Esophagus squamous epithelium (tissue), 5 donors: ENCODE measurements around the gene MT1A. TPM values are rescaled to one million over a fixed set of nuclear protein-coding genes. Genes with fewer than 3 reads are reported as not detected.

Source experiments
- DNase-seq: peaks from one replicate; lab custom pipeline; 2025; lab: John Stamatoyannopoulos, UW
- H3K27ac ChIP-seq, 4 donors: fragments of 200-600 bp; sonication (generic); one replicate each; pipeline ENCODE4 v1.5.1; 2016 to 2019; ENCODE audit warnings: mild to moderate bottlenecking in 1 of 4
- H3K27me3 ChIP-seq, 4 donors: fragments of 200-600 bp; sonication (generic); 1 replicate in 3 of 4; 2 replicates in 1 of 4; pipeline versions ENCODE4 v1.5.1 to v1.6.0; 2017 to 2021; ENCODE audit warnings: antibody characterized with exemption in 1 of 4
- H3K36me3 ChIP-seq, 3 donors: fragments of 200-600 bp; sonication (generic); one replicate each; pipeline ENCODE4 v1.5.1; 2016 to 2019
- H3K4me1 ChIP-seq, 3 donors: fragments of 200-600 bp; sonication (generic); one replicate each; pipeline ENCODE4 v1.5.1; 2017 to 2019
- H3K4me3 ChIP-seq, 4 donors: fragments of 200-600 bp; sonication (generic); 1 replicate in 3 of 4; 2 replicates in 1 of 4; pipeline ENCODE4 v1.5.1; 2016 to 2019; ENCODE audit warnings: mild to moderate bottlenecking in 2 of 4, moderate library complexity in 1 of 4
- H3K9me3 ChIP-seq, 3 donors: fragments of 200-600 bp; sonication (generic); one replicate each; pipeline ENCODE4 v1.5.1; 2016 to 2019
- CTCF ChIP-seq, 6 experiments: fragments of 450-650 bp in 4 of 6; fragments of 200-600 bp in 2 of 6; sonication (generic) in 2 of 6; IDR thresholded peaks; one replicate each; pipeline ENCODE4 v1.5.1; 2016 to 2019; ENCODE audit warnings: antibody characterized with exemption in 6 of 6, mild to moderate bottlenecking in 4 of 6, moderate library complexity in 4 of 6
- POLR2A ChIP-seq, 4 donors: fragments of 450-650 bp; IDR thresholded peaks; one replicate each; pipeline ENCODE4 v1.6.1; 2017; ENCODE audit warnings: antibody characterized with exemption in 4 of 4, mild to moderate bottlenecking in 4 of 4, moderate library complexity in 3 of 4
- whole genome bisulfite sequencing, 2 donors: methylation state at CpG; one replicate each; pipeline ENCODE4 v1.1.5; 2018; 5-methylcytosine and 5-hydroxymethylcytosine counted together
- intact Hi-C: fragments of 100-400 bp; cut with DNase I; formaldehyde crosslinking; loops from one replicate; pipeline ENCODE4 v1.15.0; 2022
- total RNA-seq, 4 donors: library from RNA; depleted of rRNA; stranded (reverse); fragments of >200 nt; gene quantifications; one replicate each; pipeline ENCODE4 v1.1.0, GENCODE V29; 2016
- donor health status: DM: yes; HTN: yes; CAD: no.

Gene MT1A
- total RNA-seq, 4 donors from 2014 or later: 3.3 to 34.2 (median 5.3) TPM; not detected in 1

GRCh38 chr16:56610017-56610608 lies 28.4 kb upstream of the MT1A start:
- Histone ChIP-seq H3K27me3 (no peaks in the 10 kb centered on the region), H3K4me1 (peaks cover 39 to 69% (median 49%) of the 10 kb centered on the region in 3 donors), H3K36me3 (no peaks in the 10 kb centered on the region), H3K9me3 (no peaks in the 10 kb centered on the region), H3K27ac (peak overlapping the region; percentile 82 to 95 (median 90)), H3K4me3 (peak overlapping the region in 3 of 4 donors; percentile 59 to 66 (median 66))
- no peak for DNase-seq
- TF ChIP-seq CTCF (IDR thresholded peaks at IDR 0.05): no peak
- peak in 2 of 4 donors; percentile 30 to 44 for TF ChIP-seq POLR2A (IDR thresholded peaks at IDR 0.05)
- intact Hi-C loops: no loop called here
- WGBS, 2 donors: 4 to 10% methylated on average over 9 to 10 of the region's 10 CpGs

- H3K4me3 ChIP-seq: peak overlapping the region in 3 of 4 donors; percentile 59 to 66 (median 66)
- peaks cover 35 to 65% (median 46%) of the 10 kb centered on the region in 3 donors for H3K4me1 ChIP-seq
These were observed 27.8 kb upstream of the MT1A start for GRCh38 chr16:56610609-56611111.

GRCh38 chr16:56611281-56611833 lies 27.1 kb upstream of the MT1A start:
- Histone ChIP-seq H3K9me3 (no peaks in the 10 kb centered on the region), H3K27me3 (no peaks in the 10 kb centered on the region), H3K27ac (peak overlapping the region; percentile 82 to 95 (median 90)), H3K4me3 (no peak overlapping the region), H3K36me3 (no peaks in the 10 kb centered on the region), H3K4me1 (peaks cover 28 to 58% (median 40%) of the 10 kb centered on the region in 3 donors)
- TF ChIP-seq CTCF (IDR thresholded peaks at IDR 0.05) (no peak), POLR2A (IDR thresholded peaks at IDR 0.05) (no peak)
- intact Hi-C loops: no loop called here
- no peak for DNase-seq
- WGBS, 2 donors: 62 to 86% methylated on average over 1 to 2 of the region's 2 CpGs

More at GRCh38 chr16:56610609-56611111, 27.8 kb upstream of the MT1A start:
- 41 to 43% methylated on average over 2 of the region's 2 CpGs for WGBS, 2 donors
- Histone ChIP-seq H3K27ac (peak overlapping the region; percentile 82 to 95 (median 90)), H3K9me3 (no peaks in the 10 kb centered on the region), H3K27me3 (no peaks in the 10 kb centered on the region), H3K36me3 (no peaks in the 10 kb centered on the region)
- intact Hi-C loops: no loop called here
- TF ChIP-seq CTCF (IDR thresholded peaks at IDR 0.05): no peak
- no peak for TF ChIP-seq POLR2A (IDR thresholded peaks at IDR 0.05)
- DNase-seq: no peak

- H3K27ac ChIP-seq: no peak overlapping the region
- DNase-seq: no peak
- no peak overlapping the region for H3K4me3 ChIP-seq
- H3K4me1 ChIP-seq: peaks cover 22 to 58% (median 30%) of the 10 kb centered on the region in 3 donors
- intact Hi-C loops: no loop called here
- H3K27me3 ChIP-seq: peaks cover 0 to 17% (median 0%) of the 10 kb centered on the region in 4 donors
- TF ChIP-seq CTCF (IDR thresholded peaks at IDR 0.05): no peak
- no peak for TF ChIP-seq POLR2A (IDR thresholded peaks at IDR 0.05)
- no peaks in the 10 kb centered on the region for H3K9me3 ChIP-seq
- no peaks in the 10 kb centered on the region for H3K36me3 ChIP-seq
These were observed 24.8 kb upstream of the MT1A start for GRCh38 chr16:56613706-56614105.

GRCh38 chr16:56614549-56614991 lies 23.9 kb upstream of the MT1A start:
- H3K9me3 ChIP-seq: no peaks in the 10 kb centered on the region
- no peaks in the 10 kb centered on the region for H3K36me3 ChIP-seq
- intact Hi-C loops: no loop called here
- TF ChIP-seq POLR2A (IDR thresholded peaks at IDR 0.05): no peak
- TF ChIP-seq CTCF (IDR thresholded peaks at IDR 0.05): no peak
- no peak overlapping the region for H3K27ac ChIP-seq
- H3K27me3 ChIP-seq: peaks cover 0 to 19% (median 0%) of the 10 kb centered on the region in 4 donors
- no peak for DNase-seq
- no peak overlapping the region for H3K4me3 ChIP-seq
- H3K4me1 ChIP-seq: peaks cover 22 to 50% (median 26%) of the 10 kb centered on the region in 3 donors
